ENCODE results near the gene EEIG1.

DNA sequence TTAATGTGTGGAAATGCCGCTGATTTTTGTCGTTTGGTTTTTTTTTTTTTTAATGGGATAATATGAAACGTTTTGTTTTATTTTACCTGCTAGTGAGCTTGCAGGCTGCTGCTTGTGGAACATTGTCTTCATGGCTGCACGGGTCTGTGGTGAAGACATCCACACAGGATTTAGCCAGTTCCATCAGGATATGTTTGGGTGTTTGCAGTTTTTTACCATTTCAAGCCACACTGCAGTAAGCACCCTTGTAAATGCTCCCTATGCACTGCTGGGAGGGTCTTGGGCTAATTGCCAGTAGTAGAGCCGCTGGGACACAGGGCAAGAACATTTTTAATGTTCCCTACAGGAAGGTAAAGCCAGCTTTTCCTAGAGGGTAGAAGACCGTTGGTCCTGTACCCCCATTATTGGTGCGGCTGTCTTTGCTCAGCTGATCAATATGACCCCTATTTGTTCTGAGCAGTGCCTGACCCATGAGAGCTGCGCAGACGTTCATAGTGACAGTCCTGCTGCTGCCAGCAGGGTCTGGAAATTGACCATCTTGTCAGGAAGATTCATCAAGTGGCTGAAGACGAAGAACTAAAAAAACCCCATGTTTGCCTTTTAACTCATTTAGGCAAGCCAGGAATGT lies 20.5 kb upstream of the EEIG1 start:
- TF ChIP-seq EP300 (IDR thresholded peaks at IDR 0.05; ENCODE audit: borderline replicate concordance in 1 of 2, control insufficient read depth in 1 of 2, low read depth in 2 of 2, low read length in 2 of 2) (no peak), ATF7 (IDR thresholded peaks at IDR 0.05; ENCODE audit: low read depth) (no peak), YY1 (IDR thresholded peaks at IDR 0.05; ENCODE audit: low read depth, low read length) (no peak)
